Stimulated activated CD4-positive, alpha-beta T cell treated with anti-CD3 and anti-CD28 coated beads, Interleukin-12 subunit alpha, Interleukin-12 subunit beta, amount 100 ng/mL, for 4 hours (primary cell): ENCODE data around the gene SKIDA1.
A peak's percentile ranks its signal among the peaks of the same experiment; 100 is the strongest.

ENCODE experiments used
- DNase-seq: peaks from one replicate; pipeline ENCODE4 v3.0.0-alpha.2; 2020

Gene SKIDA1

DNA sequence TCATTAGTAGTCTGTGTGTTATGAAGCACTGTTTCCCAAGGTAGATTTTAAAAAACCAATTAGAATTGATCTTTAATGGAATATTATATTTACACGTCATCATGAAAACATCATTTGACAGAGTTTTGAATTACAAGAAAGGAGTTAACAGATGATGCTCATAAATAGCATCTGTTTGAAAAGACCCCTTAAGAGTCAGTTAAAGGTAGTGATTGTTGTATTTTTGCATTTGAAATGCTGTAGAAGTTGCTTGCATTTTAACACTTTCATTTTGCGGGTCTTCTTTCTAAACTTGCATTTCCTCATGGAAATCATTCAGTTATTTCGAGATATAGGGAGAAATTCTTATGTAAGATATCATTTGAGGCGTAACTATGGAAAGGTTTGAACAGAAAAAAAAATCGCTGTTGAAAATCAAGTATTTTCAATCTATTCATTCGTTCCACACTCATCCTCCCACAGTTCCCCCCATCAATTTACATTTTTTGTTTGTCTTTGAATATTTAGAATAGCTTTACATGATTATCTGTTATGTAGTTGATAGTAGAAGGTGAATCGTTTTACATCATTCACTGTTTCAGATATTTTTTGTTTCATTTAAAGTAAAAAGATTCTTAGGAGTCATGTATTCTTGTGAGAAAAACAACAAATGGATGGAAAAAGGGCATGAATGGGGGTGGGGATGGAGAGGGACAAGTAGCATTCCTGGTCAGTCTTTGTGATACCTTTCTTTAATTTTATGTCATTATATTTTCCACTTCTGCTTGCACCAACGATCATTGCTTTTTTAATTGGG is 3.0 kb upstream of the SKIDA1 start:
- DNase-seq: no peak

GRCh38 chr10:21527598-21528235 is 2.2 kb upstream of the SKIDA1 start:
- DNase-seq: no peak

GRCh38 chr10:21526860-21527597 is 1.5 kb upstream of the SKIDA1 start:
- DNase-seq: peak; percentile 45

- peak; percentile 61 for DNase-seq
Measured at GRCh38 chr10:21526188-21526859, 842 bp upstream of the SKIDA1 start.

DNA sequence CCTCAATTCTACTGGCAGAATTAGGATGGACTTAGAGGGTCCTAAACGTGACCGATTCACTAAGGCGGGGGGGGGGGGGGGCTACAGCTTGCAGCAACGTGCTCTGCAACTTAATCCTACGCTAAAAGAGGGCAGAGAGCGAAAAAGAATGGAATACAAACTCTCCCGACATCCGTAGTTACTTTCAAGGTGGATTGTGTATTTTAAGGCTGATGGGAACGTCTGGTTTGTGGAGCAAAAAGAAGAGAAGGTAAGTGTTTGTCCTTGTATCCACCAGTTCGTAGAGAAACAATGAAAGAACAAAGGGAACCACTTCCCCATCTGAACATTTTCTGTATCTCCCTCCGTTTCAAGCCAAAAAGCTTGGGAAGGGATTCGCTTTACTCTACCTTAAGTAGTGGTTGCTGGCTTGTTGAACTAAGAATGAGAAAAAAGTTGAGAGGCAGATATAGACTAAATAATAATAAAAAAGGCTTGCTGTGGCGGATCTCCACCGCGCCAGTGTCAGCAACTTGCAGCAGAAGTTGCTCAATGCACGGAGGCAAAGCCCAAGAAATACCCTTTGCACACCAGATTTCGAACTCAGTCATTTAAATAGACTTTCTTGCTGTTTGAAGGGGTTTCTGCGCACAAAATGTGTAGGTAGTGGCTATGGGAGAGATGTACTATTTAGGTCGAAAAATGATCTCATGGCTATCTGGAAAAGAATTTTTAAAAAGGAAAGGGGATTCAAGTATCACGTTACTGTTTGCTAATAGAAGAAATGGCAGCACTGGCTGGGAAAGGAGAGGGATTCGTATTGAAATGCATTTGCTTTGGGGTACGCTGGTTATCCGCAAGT is 736 bp downstream of the SKIDA1 start:
- DNase-seq: no peak

GRCh38 chr10:21524131-21524525 is 1.4 kb downstream of the SKIDA1 start:
- no peak for DNase-seq

GRCh38 chr10:21523557-21524008 is 1.9 kb downstream of the SKIDA1 start:
- no peak for DNase-seq

GRCh38 chr10:21522631-21523406 is 2.7 kb downstream of the SKIDA1 start:
- DNase-seq: no peak

GRCh38 chr10:21521751-21522533 is 3.5 kb downstream of the SKIDA1 start:
- no peak for DNase-seq

GRCh38 chr10:21520949-21521348 is 4.5 kb downstream of the SKIDA1 start:
- no peak for DNase-seq

- DNase-seq: no peak
Measured at GRCh38 chr10:21520509-21520908, 5.0 kb downstream of the SKIDA1 start.

DNA sequence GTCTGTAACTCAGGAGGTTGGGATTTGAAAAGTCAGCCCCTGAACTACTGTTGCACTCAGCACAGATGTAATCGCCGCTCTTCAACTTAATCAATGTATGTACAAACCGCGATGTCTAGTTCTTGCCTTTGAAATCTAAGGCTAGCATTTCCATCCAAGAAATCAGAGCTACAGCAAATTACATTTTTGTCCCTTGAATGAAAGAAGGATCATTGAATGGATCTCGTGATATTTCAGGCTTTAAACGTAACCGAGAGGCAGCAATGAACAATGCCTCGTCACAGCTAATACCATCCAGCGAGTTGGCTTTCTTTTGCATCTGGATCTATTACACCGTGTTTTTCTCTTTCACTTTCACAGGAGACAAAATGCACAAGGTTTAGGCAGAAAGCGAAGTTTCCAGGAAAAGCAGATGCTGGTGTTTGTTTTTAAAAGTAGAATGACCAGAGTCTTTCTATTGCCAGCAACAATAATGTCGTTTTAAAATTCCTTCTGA is 5.5 kb downstream of the SKIDA1 start:
- no peak for DNase-seq

DNA sequence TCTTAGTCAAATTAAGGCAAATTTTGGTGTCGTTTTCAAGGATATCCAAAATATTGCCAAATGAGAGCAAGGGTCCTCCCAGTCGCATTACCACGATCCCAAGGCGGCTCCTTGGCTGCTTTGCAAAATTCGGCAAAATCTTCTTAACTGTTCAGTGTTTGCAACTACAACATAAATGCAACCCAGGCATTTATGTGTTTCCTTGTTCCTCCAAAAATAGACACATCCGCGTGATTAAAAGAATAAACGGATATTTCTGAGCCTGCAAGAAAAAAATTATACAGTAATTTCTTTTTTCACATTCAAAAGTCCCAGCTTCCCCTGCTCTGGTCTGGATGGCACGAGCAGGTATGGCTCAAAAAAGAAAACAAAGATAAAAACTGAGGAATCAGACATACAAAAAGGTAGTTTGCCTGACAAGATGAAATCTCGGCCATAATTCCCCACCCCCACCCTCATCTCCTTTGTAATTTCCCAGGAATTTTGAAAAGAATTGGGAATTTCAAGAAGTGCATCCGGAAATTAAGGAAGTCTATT is 6.0 kb downstream of the SKIDA1 start:
- no peak for DNase-seq

DNA sequence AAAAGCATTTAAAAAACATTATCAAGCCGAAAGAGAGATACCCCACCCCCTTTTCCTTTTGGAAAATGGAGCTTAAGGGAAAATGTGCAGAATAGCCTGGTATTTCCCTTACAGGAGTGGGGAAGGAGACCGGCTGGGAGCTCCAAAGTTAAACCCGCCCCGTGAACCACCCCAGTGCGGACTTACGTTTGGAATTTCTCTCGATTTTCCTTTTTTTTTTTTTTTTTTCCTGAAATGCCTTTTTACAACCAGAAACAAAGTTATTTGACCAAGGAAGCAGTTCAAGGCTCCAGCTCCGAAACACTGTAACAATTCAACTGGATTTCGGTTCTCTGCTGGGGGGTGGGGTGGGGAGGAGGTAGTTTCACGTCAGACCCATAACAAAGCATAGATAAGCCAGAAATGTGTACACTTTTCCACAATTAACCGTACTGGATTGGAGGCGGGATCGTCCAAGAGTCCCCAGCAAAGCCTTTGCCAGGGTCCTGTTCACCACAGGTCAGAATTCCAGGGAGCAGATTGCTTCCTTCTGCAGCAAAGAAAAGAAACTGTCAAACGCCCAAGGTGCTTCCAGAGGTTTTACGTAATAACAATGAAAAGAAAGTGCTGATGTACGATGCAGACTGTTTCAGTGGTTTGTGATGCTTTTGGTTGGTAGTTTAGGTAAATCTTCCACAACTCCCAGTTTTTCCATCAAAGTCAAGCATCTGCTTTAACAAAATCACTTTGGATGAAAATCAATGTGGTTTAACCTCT is 6.7 kb downstream of the SKIDA1 start:
- DNase-seq: no peak

DNA sequence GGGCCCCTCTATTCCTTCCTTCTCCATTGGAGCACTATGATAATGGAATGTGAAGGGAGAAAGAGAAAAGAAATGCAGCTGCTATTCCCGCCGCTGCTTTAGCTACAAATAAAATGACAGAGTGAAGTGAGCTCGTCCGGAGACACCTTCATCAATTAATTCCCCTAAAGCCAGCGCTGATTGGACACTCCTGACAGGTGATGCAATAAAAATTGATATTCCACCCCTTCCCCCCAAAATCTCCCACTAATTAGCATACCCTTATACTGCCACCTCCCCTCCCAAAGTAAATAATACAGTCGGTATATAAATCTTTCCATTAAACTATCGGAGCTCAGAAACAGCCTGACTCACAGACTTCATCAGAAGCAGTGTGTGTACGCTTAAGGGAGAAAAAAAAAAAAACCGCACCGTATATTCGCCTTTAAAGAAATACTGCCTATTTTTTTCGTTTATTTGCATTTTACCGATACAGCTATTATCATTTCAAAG is 7.3 kb downstream of the SKIDA1 start:
- DNase-seq: no peak

DNA sequence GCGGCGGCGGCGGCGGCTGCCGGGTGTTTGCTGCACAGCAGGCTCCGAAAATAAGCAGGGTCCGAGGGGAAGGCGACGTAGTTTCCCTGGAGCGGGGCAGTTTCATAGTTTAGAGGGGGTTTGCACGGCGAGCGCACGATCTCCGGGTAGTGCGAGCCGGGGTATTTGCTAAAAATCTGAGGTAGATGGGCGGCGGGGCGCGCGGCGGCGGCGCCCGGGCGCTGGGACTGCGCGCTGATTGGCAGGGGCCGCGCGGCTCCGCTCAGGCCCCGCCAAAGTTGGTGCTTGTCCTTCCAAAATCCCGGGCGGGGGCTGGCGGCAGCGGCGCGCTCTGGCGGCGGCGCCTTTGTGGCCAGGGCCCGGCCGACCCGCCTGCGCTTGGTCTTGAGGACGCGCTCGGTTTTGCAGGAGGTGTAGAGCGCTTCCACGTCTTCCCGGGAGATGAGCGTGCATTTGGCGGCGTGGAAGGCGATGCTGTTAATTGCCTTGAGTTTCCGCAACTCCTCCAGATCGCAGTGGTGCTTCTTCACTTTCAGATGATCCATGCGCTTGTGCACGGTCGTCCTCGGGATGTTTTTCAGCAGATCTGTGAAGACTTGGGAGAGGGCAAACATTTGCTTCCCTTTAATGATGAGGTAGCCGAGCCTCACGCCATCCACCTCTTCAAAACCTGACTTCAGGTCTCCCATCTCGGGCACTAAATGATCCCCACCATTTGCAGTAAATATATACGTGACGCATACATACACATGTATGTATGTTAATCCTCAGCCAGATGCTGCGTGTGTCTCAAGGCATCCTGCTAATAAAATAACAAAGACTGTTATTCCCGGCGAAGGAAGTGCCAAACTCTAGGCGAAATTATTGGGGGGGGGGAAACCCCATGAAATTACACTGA is 8.1 kb downstream of the SKIDA1 start:
- no peak for DNase-seq

GRCh38 chr10:21516242-21517131 is 9.0 kb downstream of the SKIDA1 start:
- DNase-seq: peak; percentile 45
